Activated gamma-delta T cell treated with anti-CD3 and anti-CD28 coated beads, Interleukin-2, amount 50 U/mL, for 16 hours (primary cell): ENCODE results near the gene CNOT6.

Experiments
- DNase-seq: peaks from one replicate; pipeline ENCODE4 v3.0.0-alpha.2; 2020; ENCODE audit warnings: low read depth

CNOT6 gene

GRCh38 chr5:180600554-180601041 is 106.4 kb downstream of the CNOT6 start:
- DNase-seq = no peak

GRCh38 chr5:180601591-180602480 is 107.7 kb downstream of the CNOT6 start:
- no peak for DNase-seq

DNA sequence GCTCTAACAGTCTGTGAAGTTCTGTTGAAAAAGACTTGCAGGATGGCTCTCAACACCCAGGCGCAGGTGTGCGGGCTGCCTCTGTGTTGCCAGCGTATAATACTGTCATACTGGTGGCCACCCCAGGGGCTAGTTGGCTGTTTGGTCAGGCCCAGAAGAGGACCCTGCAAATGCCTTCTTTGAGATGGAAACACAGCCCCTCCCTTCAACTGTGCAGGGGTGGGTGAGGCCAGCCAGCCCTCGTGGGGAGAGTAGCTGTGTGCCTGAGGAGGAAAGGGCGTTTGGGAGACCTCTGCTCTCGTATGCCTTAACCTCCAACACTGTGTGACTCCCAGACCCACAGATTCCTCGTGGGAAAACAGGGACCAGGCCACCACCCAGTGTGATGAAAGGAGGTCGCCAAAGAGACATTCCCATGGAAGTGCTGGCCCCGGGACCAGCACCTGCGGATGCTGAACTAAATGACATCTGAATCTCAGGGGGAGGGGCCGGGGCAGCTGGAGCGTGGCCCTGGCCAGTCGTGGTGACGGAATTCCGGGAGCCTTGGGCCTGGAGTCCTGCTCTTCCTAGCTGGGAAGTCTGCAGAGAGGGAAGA is 108.4 kb downstream of the CNOT6 start:
- no peak for DNase-seq

GRCh38 chr5:180603076-180603594 is 109.0 kb downstream of the CNOT6 start:
- no peak for DNase-seq

- no peak for DNase-seq
Observed at GRCh38 chr5:180604271-180604670, 110.1 kb downstream of the CNOT6 start.

DNA sequence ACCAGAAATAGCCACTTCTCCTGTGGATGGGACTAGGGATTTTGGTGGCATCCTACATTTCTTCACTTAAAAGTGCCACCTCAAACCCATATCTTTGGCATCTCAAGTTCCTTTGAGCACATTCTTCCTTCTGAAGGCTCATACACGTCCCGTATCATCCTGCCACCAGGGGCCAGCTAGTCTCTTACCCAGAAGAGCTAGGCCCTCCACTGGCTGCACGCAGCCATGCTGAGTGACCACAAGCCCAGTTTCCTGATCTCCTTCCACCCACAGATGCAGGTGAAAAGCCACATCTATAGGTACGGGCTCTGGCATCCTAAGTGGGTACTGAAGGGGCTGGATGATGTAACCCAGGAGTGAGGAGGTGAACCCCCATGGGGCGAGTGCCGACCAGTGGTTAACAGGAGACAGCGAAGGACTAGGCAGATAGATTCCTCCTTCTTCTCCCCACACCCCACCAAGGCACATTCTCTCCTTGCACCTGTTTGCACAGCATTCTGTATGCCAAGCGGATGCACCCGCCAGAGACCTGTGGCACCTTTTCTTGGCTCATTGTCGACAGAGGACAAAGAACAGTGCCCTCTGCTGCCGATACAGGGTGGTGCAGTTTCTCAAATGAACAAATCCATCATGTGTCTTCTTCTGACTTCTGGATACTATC is 111.5 kb downstream of the CNOT6 start:
- peak; percentile 44 for DNase-seq

GRCh38 chr5:180606215-180606785 is 112.1 kb downstream of the CNOT6 start:
- DNase-seq = no peak

GRCh38 chr5:180607861-180608571 is 113.8 kb downstream of the CNOT6 start:
- no peak for DNase-seq

- DNase-seq = no peak
Observed at GRCh38 chr5:180608572-180609310, 114.6 kb downstream of the CNOT6 start.

GRCh38 chr5:180609386-180609785 is 115.2 kb downstream of the CNOT6 start:
- no peak for DNase-seq

DNA sequence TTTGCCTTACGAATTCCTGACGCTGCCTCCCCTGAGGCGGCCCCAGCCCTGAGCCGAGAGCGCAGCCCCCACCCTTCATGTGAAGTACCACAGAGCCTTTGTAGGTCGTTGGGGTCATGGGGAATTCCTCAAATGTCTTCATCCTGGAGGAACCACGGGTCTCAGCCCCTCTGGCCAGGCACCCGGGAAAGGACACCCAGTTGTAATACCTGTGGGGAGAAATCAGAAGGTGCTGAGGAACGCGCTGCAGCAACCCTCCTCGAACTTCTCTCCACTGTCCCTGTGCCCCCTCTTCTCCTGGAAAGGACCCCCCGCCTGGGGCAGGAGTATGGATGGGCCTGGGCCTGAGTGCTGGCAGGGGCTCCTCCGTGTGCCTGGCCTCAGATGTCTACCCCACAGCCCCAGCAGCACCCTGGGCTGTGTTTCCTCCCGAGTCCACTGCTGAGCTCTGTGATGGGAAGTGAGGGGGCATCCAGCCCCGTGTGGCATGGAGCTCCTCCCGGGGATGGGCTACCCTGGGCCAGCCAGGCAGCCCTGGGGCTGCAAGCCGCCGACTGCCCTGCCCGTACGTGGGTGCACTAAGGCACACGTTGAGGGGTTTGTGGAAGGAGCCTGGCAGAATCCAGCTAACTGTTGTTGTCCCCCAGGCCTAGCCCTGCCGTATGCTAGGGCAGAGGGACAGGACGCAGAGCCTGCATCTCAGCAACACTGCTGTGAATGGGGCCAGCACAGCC is 115.8 kb downstream of the CNOT6 start:
- no peak for DNase-seq

DNA sequence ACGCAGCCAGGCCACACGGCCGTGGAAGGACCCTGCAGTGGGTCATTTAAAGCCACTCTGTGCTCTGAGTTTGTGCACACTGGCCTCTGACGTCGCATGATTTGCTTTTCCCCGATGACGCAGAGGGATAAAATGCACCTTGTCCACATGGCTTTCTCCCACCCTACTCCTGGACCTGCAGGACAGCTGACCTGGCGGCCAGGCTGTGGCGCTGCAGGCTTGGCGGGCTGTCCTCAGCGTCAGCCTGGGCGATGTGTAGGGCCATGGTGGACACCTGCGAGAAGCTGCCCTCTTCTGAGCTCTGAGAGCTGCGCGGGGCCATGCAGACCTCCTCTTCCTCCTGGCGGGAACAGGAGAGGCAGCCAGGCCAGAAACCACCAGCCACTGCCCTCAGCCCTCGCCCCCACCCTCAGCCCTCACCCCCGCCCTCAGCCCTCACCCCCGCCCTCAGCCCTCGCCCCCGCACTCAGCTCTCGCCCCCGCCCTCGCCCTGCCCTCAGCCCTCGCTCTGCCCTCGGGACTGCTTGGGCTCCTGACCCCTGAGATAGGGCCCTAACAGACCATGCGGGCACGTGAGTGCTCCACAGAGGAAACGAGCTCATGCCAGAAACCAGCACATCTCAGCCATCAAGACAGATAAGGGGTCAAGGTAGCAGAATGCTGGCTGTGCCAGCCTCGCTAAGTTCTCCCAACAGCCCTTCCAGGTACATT is 117.1 kb downstream of the CNOT6 start:
- DNase-seq = no peak

GRCh38 chr5:180612683-180613082 is 118.5 kb downstream of the CNOT6 start:
- DNase-seq = no peak

- DNase-seq = no peak
Observed at GRCh38 chr5:180613188-180613813, 119.1 kb downstream of the CNOT6 start.

DNA sequence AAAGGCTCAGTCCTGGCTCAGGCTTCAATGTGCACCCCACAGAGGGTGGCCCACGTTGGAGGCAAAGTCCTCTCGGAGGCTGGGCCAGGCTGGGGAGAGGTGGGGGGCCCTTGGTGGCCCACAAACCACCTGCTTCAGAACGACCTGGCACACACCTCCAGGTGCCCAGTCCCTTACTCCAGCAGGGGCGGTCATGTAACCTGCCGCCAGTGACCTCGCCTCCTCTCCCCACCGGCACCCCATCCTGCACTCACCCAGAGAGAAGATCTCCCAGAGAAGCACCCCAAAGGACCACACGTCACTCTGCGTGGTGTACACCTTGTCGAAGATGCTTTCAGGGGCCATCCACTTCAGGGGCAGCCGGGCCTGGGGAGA is 119.6 kb downstream of the CNOT6 start:
- DNase-seq = no peak

- DNase-seq = no peak
Observed at GRCh38 chr5:180618487-180618828, 124.3 kb downstream of the CNOT6 start.

DNA sequence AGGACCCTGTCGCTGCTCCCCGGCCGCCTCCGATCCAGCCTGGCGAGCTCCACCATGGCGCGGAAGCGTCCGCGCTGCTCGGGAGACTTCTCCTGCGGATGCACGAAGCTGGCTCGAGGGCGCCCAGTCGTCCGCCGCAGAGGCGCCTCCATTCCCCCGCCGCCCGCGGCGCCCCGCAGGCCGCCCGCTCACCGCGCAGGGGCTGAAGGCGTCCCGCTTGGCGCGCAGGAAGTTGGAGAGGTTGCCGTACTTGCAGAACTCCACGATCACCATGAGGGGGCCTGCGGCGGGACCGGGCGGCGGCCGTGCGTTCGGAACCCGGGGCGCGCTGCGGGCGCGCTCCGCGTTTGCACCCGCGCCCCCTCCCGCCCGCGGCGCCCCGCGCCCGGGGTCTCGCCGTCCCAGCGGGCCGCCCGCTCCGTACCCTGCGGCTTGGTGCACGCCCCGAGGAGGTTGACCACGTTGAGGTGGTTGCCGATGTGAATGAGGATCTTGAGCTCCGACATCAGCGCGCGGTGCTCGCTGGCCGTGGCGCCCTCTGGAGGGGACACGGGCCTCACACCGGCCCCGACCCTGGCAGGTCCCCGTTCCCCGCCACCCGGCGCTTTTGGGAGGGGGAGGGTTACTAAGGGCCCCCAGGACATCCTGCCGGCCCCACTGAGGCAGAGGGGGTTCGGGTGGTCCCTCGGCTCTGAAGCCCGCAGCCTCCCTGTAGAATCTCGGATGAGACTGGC is 124.8 kb downstream of the CNOT6 start:
- no peak for DNase-seq

- DNase-seq = no peak
Observed at GRCh38 chr5:180619563-180619915, 125.4 kb downstream of the CNOT6 start.

GRCh38 chr5:180620014-180620413 is 125.8 kb downstream of the CNOT6 start:
- no peak for DNase-seq
